ENCODE measurements around the gene RNPS1.

- TF ChIP-seq, protein P1, sequence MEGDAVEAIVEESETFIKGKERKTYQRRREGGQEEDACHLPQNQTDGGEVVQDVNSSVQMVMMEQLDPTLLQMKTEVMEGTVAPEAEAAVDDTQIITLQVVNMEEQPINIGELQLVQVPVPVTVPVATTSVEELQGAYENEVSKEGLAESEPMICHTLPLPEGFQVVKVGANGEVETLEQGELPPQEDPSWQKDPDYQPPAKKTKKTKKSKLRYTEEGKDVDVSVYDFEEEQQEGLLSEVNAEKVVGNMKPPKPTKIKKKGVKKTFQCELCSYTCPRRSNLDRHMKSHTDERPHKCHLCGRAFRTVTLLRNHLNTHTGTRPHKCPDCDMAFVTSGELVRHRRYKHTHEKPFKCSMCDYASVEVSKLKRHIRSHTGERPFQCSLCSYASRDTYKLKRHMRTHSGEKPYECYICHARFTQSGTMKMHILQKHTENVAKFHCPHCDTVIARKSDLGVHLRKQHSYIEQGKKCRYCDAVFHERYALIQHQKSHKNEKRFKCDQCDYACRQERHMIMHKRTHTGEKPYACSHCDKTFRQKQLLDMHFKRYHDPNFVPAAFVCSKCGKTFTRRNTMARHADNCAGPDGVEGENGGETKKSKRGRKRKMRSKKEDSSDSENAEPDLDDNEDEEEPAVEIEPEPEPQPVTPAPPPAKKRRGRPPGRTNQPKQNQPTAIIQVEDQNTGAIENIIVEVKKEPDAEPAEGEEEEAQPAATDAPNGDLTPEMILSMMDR (IDR thresholded peaks at IDR 0.05): no peak
- TF ChIP-seq POLR2A (IDR thresholded peaks at IDR 0.05): no peak
- TF ChIP-seq EP300 (IDR thresholded peaks at IDR 0.05): no peak
Observed at GRCh38 chr16:2223942-2224486, 43.9 kb downstream of the RNPS1 start.

Measured in ovary (tissue), 3 donors.